ENCODE data around the gene CSTB. TPM values are rescaled to one million over a fixed set of nuclear protein-coding genes. Genes with fewer than 3 reads are reported as not detected.

Gene CSTB
- polyA plus RNA-seq, 1 experiment, result 58.2 TPM

GRCh38 chr21:43820466-43820865 lies 44.4 kb upstream of the CSTB start:
- CTCF ChIA-PET, result interaction anchor here (0.6 to 3.3 kb wide), 2 partner anchors 31 to 156 kb away, joined by 3 to 14 read pairs; partner anchors contain the start of gene RRP1

GRCh38 chr21:43819511-43820405 lies 43.6 kb upstream of the CSTB start:
- CTCF ChIA-PET, result interaction anchor here (0.6 to 3.3 kb wide), 3 partner anchors 9 to 156 kb away, joined by 3 to 14 read pairs (median 7); partner anchors contain the start of gene RRP1
- Histone ChIP-seq H3K36me3 (ENCODE audit: control insufficient read depth, insufficient read depth, low read length) (no peaks in the 10 kb centered on the region), H3K27me3 (ENCODE audit: control insufficient read depth, insufficient read depth, low read length) (peaks cover 2% of the 10 kb centered on the region; the same call in 1 of the 2 replicates), H3K4me3 (ENCODE audit: low read depth, low read length) (no peak overlapping the region)
- TF ChIP-seq CTCF (IDR thresholded peaks at IDR 0.05; ENCODE audit: insufficient read depth, low read depth, low read length), result no peak
- no peak for DNase-seq (ENCODE audit: low read depth)
- POLR2A ChIA-PET, result no interaction called here

More at GRCh38 chr21:43820466-43820865, 44.4 kb upstream of the CSTB start:
- DNase-seq (ENCODE audit: low read depth), result no peak
- POLR2A ChIA-PET, result no interaction called here
- Histone ChIP-seq H3K4me3 (ENCODE audit: low read depth, low read length) (no peak overlapping the region), H3K36me3 (ENCODE audit: control insufficient read depth, insufficient read depth, low read length) (no peaks in the 10 kb centered on the region), H3K27me3 (ENCODE audit: control insufficient read depth, insufficient read depth, low read length) (peaks cover 2% of the 10 kb centered on the region; the same call in 1 of the 2 replicates)
- no peak for TF ChIP-seq CTCF (IDR thresholded peaks at IDR 0.05; ENCODE audit: insufficient read depth, low read depth, low read length)

GRCh38 chr21:43818685-43819084 lies 42.6 kb upstream of the CSTB start:
- H3K27me3 ChIP-seq (ENCODE audit: control insufficient read depth, insufficient read depth, low read length), result peaks cover 3% of the 10 kb centered on the region; the same call in 1 of the 2 replicates
- no peak overlapping the region for H3K4me3 ChIP-seq (ENCODE audit: low read depth, low read length)
- CTCF ChIA-PET, result interaction anchor here (1.3 to 3.3 kb wide), 2 partner anchors 8 to 157 kb away, joined by 7 to 14 read pairs; no protein-coding TSS in a partner anchor
- DNase-seq (ENCODE audit: low read depth), result no peak
- no peaks in the 10 kb centered on the region for H3K36me3 ChIP-seq (ENCODE audit: control insufficient read depth, insufficient read depth, low read length)
- POLR2A ChIA-PET, result no interaction called here
- no peak for TF ChIP-seq CTCF (IDR thresholded peaks at IDR 0.05; ENCODE audit: insufficient read depth, low read depth, low read length)

GRCh38 chr21:43817157-43818086 lies 41.3 kb upstream of the CSTB start:
- no peak overlapping the region for H3K4me3 ChIP-seq (ENCODE audit: low read depth, low read length)
- POLR2A ChIA-PET, result no interaction called here
- no peak for DNase-seq (ENCODE audit: low read depth)
- TF ChIP-seq CTCF (IDR thresholded peaks at IDR 0.05; ENCODE audit: insufficient read depth, low read depth, low read length), result no peak
- H3K36me3 ChIP-seq (ENCODE audit: control insufficient read depth, insufficient read depth, low read length), result no peaks in the 10 kb centered on the region
- peaks cover 3% of the 10 kb centered on the region; the same call in 1 of the 2 replicates for H3K27me3 ChIP-seq (ENCODE audit: control insufficient read depth, insufficient read depth, low read length)
- CTCF ChIA-PET, result interaction anchor here (0.6 to 3.3 kb wide), 3 partner anchors 9 to 159 kb away, joined by 4 to 14 read pairs (median 6); no protein-coding TSS in a partner anchor
